ENCODE results near the gene UBE2I. TPM values are rescaled to one million over a fixed set of nuclear protein-coding genes. Genes with fewer than 3 reads are reported as not detected.

UBE2I gene
- total RNA-seq, 1 experiment from 2014 or later, result 290 TPM

DNA sequence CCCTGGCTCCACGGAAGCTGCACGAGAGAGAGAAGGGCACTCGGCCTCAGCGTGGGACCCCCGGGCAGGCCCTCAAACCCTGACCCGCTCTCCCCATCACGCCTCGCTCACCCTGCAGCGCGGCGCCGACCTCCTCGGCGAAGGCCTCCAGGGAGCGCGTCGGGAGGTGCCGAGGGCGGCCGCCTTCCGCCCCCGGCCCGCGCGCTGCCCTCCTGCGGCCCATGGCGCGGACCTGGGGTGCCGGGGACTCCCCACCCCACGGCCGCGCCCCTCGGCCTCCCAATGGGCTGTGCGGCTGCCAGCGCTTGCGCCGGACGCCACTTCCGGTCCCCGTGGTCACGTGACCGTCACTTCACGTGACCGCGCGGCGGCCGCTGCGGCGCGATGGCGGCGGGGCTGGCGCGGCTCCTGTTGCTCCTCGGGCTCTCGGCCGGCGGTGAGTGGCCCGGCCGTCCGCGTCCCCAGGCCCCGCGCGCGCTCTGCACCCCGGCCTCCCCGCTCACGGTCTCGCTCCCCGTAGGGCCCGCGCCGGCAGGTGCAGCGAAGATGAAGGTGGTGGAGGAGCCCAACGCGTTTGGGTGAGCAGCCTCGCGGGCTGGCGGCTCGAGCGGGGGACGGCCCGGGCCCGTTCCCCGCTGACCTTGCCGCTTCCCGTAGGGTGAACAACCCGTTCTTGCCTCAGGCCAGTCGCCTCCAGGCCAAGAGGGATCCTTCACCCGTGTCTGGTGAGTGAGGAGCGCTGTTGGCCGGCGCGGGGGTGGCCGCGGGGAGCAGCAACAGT is 42.3 kb downstream of the UBE2I start, which contains the start of the genes GNPTG and TSR3:
TSS of gene GNPTG (plus strand) at position 350 of the 781 bp plus-strand sequence. CDS start at position 385, 35 bp downstream.
TSS of gene TSR3 (minus strand) at position 297 of the 781 bp plus-strand sequence. CDS start at position 223, 74 bp downstream.
- H3K27ac Mint-ChIP-seq, result peak within 1 kb of the TSS in 2 of 3 experiments; percentile 62 to 73; a peak in 2 of 7 replicates
- H3K79me2 ChIP-seq (ENCODE audit: insufficient read depth, low read length), result peaks cover 2% of the 10 kb centered on the region; the same call in 1 of the 2 replicates

More for the DNA sequence above, 42.3 kb downstream of the UBE2I start, which contains the start of the genes GNPTG and TSR3:
- Histone ChIP-seq H3K27me3 (ENCODE audit: insufficient read depth, low read length) (no peaks in the 10 kb centered on the region), H2BK5ac (ENCODE audit: insufficient read length, low read length) (no peak within 1 kb of the TSS), H3K23me2 (ENCODE audit: insufficient read length, low read depth, low read length, poor library complexity, severe bottlenecking) (peaks cover 3% of the 10 kb centered on the region), H2BK120ac (ENCODE audit: low read depth, low read length, poor library complexity, severe bottlenecking) (no peak within 1 kb of the TSS), H3T11ph (ENCODE audit: low read length) (no peak within 1 kb of the TSS), H3K79me1 (ENCODE audit: insufficient read depth, low read depth, low read length, poor library complexity, severe bottlenecking) (no peaks in the 10 kb centered on the region), H3K23ac (ENCODE audit: insufficient read length, low read depth, low read length) (no peak within 1 kb of the TSS), H2BK15ac (ENCODE audit: low read depth, low read length) (no peak within 1 kb of the TSS), H3K4ac (ENCODE audit: low read depth, low read length) (no peak within 1 kb of the TSS), H3K27ac (ENCODE audit: insufficient read length, low read depth, low read length) (no peak within 1 kb of the TSS), H3K56ac (ENCODE audit: insufficient read length, low read depth, low read length) (no peak within 1 kb of the TSS), H3K9ac (ENCODE audit: extremely low read depth, insufficient read length, low read length) (peak within 1 kb of the TSS; percentile 35), H2BK20ac (ENCODE audit: low read depth, low read length, poor library complexity, severe bottlenecking) (no peak within 1 kb of the TSS), H3K4me1 (ENCODE audit: insufficient read depth, low read length) (no peaks in the 10 kb centered on the region), H4K20me1 (ENCODE audit: control insufficient read depth, insufficient read depth, insufficient read length) (no peaks in the 10 kb centered on the region), H2AK5ac (ENCODE audit: insufficient read length, low read length) (no peak within 1 kb of the TSS), H2BK12ac (ENCODE audit: insufficient read length, low read depth, low read length) (no peak within 1 kb of the TSS), H3K18ac (ENCODE audit: insufficient read length, low read depth, low read length) (no peak within 1 kb of the TSS), H4K8ac (replicated peaks; ENCODE audit: insufficient read length, low read depth, low read length) (no peak within 1 kb of the TSS), H3K9me3 (ENCODE audit: control insufficient read depth, low read depth, low read length) (no peaks in the 10 kb centered on the region), H3K4me2 (ENCODE audit: insufficient read depth, insufficient read length, low read length) (peak within 1 kb of the TSS; percentile 68), H2AFZ (ENCODE audit: low read length) (no peak within 1 kb of the TSS), H4K5ac (ENCODE audit: insufficient read length, low read depth, low read length) (no peak within 1 kb of the TSS), H3K14ac (ENCODE audit: insufficient read depth, low read length) (no peak within 1 kb of the TSS; the same call in 1 of the 2 replicates), H4K91ac (ENCODE audit: insufficient read length, low read depth, low read length) (no peak within 1 kb of the TSS)
- peak; percentile 80 for DNase-seq
- WGBS (ENCODE audit: extremely low coverage, insufficient read length, low lambda C conversion rate), result no CpG with 5 or more reads among the region's 98 CpGs
- TF ChIP-seq, protein P1, sequence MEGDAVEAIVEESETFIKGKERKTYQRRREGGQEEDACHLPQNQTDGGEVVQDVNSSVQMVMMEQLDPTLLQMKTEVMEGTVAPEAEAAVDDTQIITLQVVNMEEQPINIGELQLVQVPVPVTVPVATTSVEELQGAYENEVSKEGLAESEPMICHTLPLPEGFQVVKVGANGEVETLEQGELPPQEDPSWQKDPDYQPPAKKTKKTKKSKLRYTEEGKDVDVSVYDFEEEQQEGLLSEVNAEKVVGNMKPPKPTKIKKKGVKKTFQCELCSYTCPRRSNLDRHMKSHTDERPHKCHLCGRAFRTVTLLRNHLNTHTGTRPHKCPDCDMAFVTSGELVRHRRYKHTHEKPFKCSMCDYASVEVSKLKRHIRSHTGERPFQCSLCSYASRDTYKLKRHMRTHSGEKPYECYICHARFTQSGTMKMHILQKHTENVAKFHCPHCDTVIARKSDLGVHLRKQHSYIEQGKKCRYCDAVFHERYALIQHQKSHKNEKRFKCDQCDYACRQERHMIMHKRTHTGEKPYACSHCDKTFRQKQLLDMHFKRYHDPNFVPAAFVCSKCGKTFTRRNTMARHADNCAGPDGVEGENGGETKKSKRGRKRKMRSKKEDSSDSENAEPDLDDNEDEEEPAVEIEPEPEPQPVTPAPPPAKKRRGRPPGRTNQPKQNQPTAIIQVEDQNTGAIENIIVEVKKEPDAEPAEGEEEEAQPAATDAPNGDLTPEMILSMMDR (conservative IDR thresholded peaks at IDR 0.05), result no peak
- Mint-ChIP-seq H3K27me3 (ENCODE audit: low read depth) (no peaks in the 10 kb centered on the region), H3K4me1 (peaks cover 4 to 9% of the 10 kb centered on the region in 2 experiments), H3K4me3 (peak within 1 kb of the TSS; percentile 84 to 91), H3K36me3 (ENCODE audit: insufficient read depth in 1 of 3, low read depth in 3 of 3) (peaks cover 3 to 18% (median 12%) of the 10 kb centered on the region in 3 experiments; a peak in 5 of 7 replicates), H3K9me3 (no peaks in the 10 kb centered on the region; a peak in 1 of 5 replicates)

Data from H9 (cell line).